Activated B cell treated with CpG ODN at 0.5 μM for 24 hours (primary cell): Measurements from ENCODE around the gene UTP11. TPM values are rescaled to one million over a fixed set of nuclear protein-coding genes. Genes with fewer than 3 reads are reported as not detected.

Source experiments
- ATAC-seq: fragments of 200-7000 bp; cut with Tn5 transposase; one replicate; pipeline ENCODE4 v1.10.0; 2021; ENCODE audit warnings: low read depth, mild to moderate bottlenecking, moderate library complexity
- CTCF ChIA-PET: fragments of 350-600 bp; sonication (Branson Sonifier 250); formaldehyde crosslinking; loops from one replicate; lab custom pipeline; 2021; ENCODE audit warnings: antibody characterized with exemption; lab: Charles Lee
- POLR2A ChIA-PET: fragments of 350-600 bp; sonication (Branson Sonifier 250); formaldehyde crosslinking; loops from one replicate; lab custom pipeline; 2021; ENCODE audit warnings: antibody characterized with exemption; lab: Charles Lee
- DNase-seq: peaks from one replicate; pipeline ENCODE4 v3.0.0; 2022
- H3K27ac Mint-ChIP-seq: one replicate; pipeline ENCODE4 v1.8.0; 2020; ENCODE audit warnings: mixed read lengths
- H3K27me3 Mint-ChIP-seq: one replicate; pipeline ENCODE4 v1.8.0; 2021; ENCODE audit warnings: mixed read lengths
- H3K36me3 Mint-ChIP-seq: one replicate; pipeline ENCODE4 v1.8.0; 2021; ENCODE audit warnings: low read depth, mixed read lengths
- H3K4me1 Mint-ChIP-seq: one replicate; pipeline ENCODE4 v1.8.0; 2021; ENCODE audit warnings: mixed read lengths
- H3K4me3 Mint-ChIP-seq: one replicate; pipeline ENCODE4 v1.8.0; 2020; ENCODE audit warnings: mild to moderate bottlenecking, mixed read lengths
- H3K9me3 Mint-ChIP-seq: one replicate; pipeline ENCODE4 v1.8.0; 2020; ENCODE audit warnings: mixed read lengths
- intact Hi-C: fragments of 100-400 bp; cut with micrococcal nuclease; formaldehyde crosslinking; loops from one replicate; pipeline ENCODE4 v1.15.1; 2024
- total RNA-seq: library from RNA; stranded (reverse); gene quantifications from 2 replicates; pipeline ENCODE4 v1.2.3, GENCODE V29; 2022
- TF ChIP-seq, protein P1 (sequence below): fragments of 200-600 bp; IDR thresholded peaks from one replicate; pipeline ENCODE4 v1.8.0; 2022; ENCODE audit warnings: antibody characterized with exemption, mild to moderate bottlenecking

UTP11 gene
- total RNA-seq, 1 donor from 2014 or later, result 26.1 TPM

- ChIA-PET CTCF (interaction anchor here (0.7 to 3.6 kb wide), 3 partner anchors 18 to 98 kb away, joined by 3 to 15 read pairs (median 3); no protein-coding TSS in a partner anchor), POLR2A (interaction anchor here (0.6 to 2.2 kb wide), 4 partner anchors 8 to 422 kb away, joined by 3 to 19 read pairs (median 6); no protein-coding TSS in a partner anchor)
- intact Hi-C loops, result loop anchor here (1.0 to 5.0 kb wide), 3 partner anchors 9 to 424 kb away; no protein-coding TSS in a partner anchor
- Mint-ChIP-seq H3K9me3 (no peaks in the 10 kb centered on the region), H3K27me3 (no peaks in the 10 kb centered on the region), H3K4me3 (peak overlapping the region; percentile 26), H3K4me1 (peaks cover 35% of the 10 kb centered on the region), H3K36me3 (no peaks in the 10 kb centered on the region), H3K27ac (peak overlapping the region; percentile 63)
- no peak for DNase-seq
- TF ChIP-seq, protein P1, sequence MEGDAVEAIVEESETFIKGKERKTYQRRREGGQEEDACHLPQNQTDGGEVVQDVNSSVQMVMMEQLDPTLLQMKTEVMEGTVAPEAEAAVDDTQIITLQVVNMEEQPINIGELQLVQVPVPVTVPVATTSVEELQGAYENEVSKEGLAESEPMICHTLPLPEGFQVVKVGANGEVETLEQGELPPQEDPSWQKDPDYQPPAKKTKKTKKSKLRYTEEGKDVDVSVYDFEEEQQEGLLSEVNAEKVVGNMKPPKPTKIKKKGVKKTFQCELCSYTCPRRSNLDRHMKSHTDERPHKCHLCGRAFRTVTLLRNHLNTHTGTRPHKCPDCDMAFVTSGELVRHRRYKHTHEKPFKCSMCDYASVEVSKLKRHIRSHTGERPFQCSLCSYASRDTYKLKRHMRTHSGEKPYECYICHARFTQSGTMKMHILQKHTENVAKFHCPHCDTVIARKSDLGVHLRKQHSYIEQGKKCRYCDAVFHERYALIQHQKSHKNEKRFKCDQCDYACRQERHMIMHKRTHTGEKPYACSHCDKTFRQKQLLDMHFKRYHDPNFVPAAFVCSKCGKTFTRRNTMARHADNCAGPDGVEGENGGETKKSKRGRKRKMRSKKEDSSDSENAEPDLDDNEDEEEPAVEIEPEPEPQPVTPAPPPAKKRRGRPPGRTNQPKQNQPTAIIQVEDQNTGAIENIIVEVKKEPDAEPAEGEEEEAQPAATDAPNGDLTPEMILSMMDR, result no peak
- no peak for ATAC-seq
These were observed 41.0 kb downstream of the UTP11 start for GRCh38 chr1:38053416-38054091.

- no peak for ATAC-seq
- H3K9me3 Mint-ChIP-seq, result no peaks in the 10 kb centered on the region
These were observed 42.9 kb downstream of the UTP11 start for GRCh38 chr1:38055398-38055797.

GRCh38 chr1:38055965-38056364 lies 43.4 kb downstream of the UTP11 start:
- POLR2A ChIA-PET, result interaction anchor here (1.0 kb wide), 1 partner anchor 97 kb away, joined by 3 read pairs; no protein-coding TSS in a partner anchor
- H3K4me3 Mint-ChIP-seq, result no peak overlapping the region
- no peak for DNase-seq
- H3K4me1 Mint-ChIP-seq, result peaks cover 34% of the 10 kb centered on the region
- H3K27me3 Mint-ChIP-seq, result no peaks in the 10 kb centered on the region
- intact Hi-C loops, result no loop called here
- H3K27ac Mint-ChIP-seq, result no peak overlapping the region
- TF ChIP-seq, protein P1, result no peak
- H3K36me3 Mint-ChIP-seq, result no peaks in the 10 kb centered on the region
- CTCF ChIA-PET, result interaction anchor here (1.7 kb wide), 1 partner anchor 16 kb away, joined by 9 read pairs; no protein-coding TSS in a partner anchor
- no peak for ATAC-seq
- H3K9me3 Mint-ChIP-seq, result no peaks in the 10 kb centered on the region

More at GRCh38 chr1:38055398-38055797, 42.9 kb downstream of the UTP11 start:
- Mint-ChIP-seq H3K27ac (no peak overlapping the region), H3K36me3 (no peaks in the 10 kb centered on the region), H3K4me1 (peaks cover 33% of the 10 kb centered on the region), H3K27me3 (no peaks in the 10 kb centered on the region), H3K4me3 (no peak overlapping the region)
- ChIA-PET POLR2A (no interaction called here), CTCF (interaction anchor here (1.7 kb wide), 1 partner anchor 16 kb away, joined by 9 read pairs; no protein-coding TSS in a partner anchor)
- TF ChIP-seq, protein P1, result no peak
- intact Hi-C loops, result no loop called here
- DNase-seq, result no peak

- Mint-ChIP-seq H3K9me3 (no peaks in the 10 kb centered on the region), H3K27ac (no peak overlapping the region), H3K27me3 (no peaks in the 10 kb centered on the region), H3K36me3 (no peaks in the 10 kb centered on the region), H3K4me3 (no peak overlapping the region), H3K4me1 (peaks cover 30% of the 10 kb centered on the region)
- DNase-seq, result no peak
- ChIA-PET CTCF (no interaction called here), POLR2A (no interaction called here)
- no peak for ATAC-seq
- TF ChIP-seq, protein P1, result no peak
- intact Hi-C loops, result loop anchor here (5.0 kb wide), 1 partner anchor 93 kb away; no protein-coding TSS in a partner anchor
These were observed 47.2 kb downstream of the UTP11 start for GRCh38 chr1:38059635-38060250.

GRCh38 chr1:38060498-38060897 lies 48.0 kb downstream of the UTP11 start:
- POLR2A ChIA-PET, result no interaction called here
- ATAC-seq, result no peak

More at GRCh38 chr1:38060498-38060897, 48.0 kb downstream of the UTP11 start:
- H3K4me3 Mint-ChIP-seq, result no peak overlapping the region
- no peaks in the 10 kb centered on the region for H3K36me3 Mint-ChIP-seq
- H3K27me3 Mint-ChIP-seq, result no peaks in the 10 kb centered on the region
- TF ChIP-seq, protein P1, result no peak
- intact Hi-C loops, result loop anchor here (5.0 kb wide), 1 partner anchor 92 kb away; no protein-coding TSS in a partner anchor
- no peak overlapping the region for H3K27ac Mint-ChIP-seq
- peaks cover 30% of the 10 kb centered on the region for H3K4me1 Mint-ChIP-seq
- CTCF ChIA-PET, result no interaction called here
- no peak for DNase-seq
- no peaks in the 10 kb centered on the region for H3K9me3 Mint-ChIP-seq
